HG03520 (cell line): Measurements from ENCODE around the gene RRBP1.

Experiments used
- ATAC-seq: cut with Tn5 transposase; IDR thresholded peaks from one replicate; pipeline ENCODE4 v1.9.1; 2021; ENCODE audit warnings: mild to moderate bottlenecking, moderate library complexity; ENCODE audit not compliant: unreplicated experiment

Gene RRBP1

DNA sequence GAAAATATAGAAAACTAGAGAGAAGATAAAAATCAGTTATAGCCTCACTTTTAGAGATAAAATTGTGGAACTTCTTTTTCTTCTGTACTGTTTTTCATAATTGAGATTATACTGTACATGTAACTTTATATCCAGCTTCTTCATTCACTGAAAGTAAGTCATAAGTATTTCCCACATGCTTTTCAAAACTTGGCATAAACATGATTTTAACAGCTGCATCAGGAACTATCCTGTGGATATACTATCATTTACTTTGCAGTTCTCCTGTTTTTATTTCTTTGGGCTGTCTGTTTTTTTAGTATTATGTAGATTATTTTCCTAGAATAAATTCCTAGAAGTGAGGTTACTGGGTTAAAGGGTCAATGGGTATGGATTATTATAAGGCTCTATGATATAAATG lies 97.4 kb downstream of the RRBP1 start:
- no peak for ATAC-seq

DNA sequence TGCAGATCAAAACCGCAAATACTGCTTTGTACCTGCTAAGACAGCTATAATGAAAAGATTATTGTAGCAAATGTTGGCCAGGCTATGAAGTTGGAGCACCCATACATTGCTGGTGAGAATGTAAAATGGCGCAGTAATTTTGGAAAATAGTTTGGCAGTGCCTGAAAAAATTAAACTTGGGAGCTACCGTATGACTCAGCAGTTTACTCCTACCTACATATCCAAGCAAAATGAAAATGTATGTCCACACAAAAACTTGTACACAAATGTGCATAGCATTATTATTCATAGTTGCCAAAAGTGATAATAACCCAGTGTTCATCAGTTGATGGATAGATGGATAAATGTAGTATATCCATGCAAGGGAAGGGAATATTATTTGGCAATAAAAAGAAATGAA lies 98.9 kb downstream of the RRBP1 start:
- no peak for ATAC-seq

DNA sequence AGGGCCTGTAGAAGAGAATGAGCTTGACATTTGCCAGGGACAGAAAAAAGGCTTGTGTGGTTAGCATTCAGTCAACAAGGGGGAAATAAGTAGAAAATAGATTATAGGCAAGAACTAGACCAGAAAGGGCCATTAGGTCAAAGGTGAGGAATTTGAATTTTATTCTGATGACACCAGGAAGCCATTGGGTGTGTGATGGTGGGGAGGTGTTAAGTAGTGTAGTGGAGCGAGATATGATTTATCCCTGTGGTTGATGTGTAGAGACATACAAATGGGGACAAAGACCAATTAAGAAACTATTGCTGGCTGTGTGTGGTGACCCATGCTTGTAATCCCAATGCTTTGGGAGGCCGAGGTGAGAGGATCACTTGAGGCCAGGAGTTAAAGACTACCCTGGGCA lies 101.1 kb downstream of the RRBP1 start:
- no peak for ATAC-seq

DNA sequence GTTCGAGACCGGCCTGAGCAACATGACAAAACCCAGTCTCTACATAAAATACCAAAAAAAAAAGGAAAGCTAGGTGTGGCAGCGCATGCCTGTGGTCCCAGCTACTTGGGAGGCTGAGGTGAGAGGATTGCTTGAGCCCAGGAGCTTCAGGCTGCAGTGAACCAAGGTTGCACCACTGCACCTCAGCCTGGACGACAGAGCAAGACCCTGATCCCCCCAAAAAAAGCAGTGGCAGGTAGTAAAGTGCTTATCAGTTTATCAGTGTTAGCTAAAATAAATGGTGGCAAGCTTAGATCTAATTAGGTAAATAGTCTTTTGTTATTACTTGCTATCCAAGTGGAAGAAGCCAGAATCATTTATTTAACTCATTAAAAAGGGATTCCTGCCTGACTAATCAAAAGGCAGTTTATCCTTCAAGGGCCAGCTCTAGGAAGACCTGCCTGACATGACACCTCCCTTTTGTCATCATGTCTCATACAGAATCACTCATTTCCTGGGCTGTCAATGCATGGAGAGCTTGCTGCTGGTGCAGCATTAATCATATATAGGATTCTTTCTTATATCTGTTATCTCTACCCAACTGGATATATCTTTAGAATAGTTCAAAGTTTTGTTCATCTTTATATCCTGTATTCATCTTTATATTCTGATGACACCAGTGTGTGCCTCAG lies 102.5 kb downstream of the RRBP1 start:
- no peak for ATAC-seq

DNA sequence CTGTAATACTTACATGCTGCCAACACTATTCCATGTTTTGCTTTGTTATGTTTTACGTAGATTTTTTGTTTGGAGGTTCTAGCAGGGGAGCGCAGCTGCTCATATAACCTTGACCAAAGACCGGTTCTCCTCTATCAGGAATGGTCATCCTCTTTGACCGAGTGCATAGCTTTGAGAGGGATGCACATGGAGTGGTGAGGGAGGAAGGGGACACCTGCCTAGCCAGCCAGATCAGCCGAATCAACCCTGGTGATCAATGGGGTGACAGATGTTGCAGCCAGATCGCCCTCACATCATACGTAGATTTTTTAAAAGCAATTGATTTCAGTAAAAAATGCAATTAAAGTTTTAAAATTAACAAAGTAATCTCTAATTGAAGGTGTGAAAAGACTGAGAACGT lies 105.8 kb downstream of the RRBP1 start:
- no peak for ATAC-seq

DNA sequence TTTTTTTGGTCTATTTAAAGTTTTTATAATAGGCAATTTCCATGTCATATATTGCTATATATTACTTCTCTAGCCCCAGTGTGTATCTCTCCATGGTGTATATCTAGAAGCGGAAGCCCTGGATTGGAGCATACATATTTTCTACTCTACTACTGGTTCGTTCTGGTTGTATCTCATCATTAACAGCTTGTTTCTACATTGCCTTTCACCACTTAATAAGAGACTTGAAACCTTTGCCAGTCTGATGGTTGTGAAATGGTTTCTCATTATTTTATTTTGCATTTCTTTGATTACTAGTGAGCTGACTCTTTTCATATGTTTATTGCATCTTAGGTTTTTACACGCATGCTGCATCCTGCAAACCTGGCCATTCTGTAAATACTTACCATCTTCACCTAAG lies 108.6 kb downstream of the RRBP1 start:
- ATAC-seq = no peak

DNA sequence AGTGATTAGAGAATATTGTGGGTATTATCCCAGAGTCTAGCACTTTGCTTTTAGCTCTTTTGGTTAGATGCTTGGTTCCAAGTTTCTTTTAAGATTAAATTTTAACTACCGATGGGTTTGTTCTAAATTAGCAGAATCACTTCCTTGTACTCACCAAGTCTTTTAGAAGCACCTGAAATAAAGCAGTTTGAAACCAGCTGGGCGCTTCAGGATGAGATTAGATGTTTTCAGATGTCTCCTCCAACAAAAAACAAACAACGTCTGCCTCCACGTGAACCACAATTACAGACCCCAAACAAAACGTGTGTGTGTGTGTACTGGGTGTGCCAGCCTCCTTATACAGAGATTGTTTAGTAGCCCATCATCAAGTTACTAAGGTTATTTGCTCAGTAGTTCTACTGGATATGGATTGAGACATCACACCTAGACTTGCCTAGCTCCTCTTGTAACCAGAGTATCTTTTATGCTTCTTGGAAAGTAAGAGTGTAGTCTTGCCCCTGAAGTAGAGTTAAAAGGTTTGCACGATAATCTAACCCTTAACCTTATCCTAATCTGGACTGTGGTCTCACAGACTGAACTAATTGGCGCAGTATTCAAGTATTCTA lies 109.9 kb downstream of the RRBP1 start:
- ATAC-seq = no peak

DNA sequence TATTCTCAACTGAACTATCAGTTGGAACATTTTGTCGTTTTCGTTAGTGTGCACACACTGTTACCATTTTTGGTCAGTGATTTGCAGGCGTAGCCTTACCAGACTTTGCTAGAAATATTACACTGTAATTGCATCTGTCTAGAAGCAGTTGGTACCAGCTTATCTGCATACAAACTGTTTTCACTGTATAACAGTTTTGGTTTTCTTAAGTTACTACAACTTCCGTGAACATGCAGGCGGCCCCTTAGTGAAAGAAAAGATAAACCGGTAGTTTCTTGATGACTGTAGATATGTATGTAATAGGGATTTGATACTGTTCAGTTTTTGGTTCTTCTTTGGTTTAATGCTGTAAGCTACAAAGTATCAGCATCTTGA lies 110.9 kb downstream of the RRBP1 start:
- ATAC-seq = no peak

DNA sequence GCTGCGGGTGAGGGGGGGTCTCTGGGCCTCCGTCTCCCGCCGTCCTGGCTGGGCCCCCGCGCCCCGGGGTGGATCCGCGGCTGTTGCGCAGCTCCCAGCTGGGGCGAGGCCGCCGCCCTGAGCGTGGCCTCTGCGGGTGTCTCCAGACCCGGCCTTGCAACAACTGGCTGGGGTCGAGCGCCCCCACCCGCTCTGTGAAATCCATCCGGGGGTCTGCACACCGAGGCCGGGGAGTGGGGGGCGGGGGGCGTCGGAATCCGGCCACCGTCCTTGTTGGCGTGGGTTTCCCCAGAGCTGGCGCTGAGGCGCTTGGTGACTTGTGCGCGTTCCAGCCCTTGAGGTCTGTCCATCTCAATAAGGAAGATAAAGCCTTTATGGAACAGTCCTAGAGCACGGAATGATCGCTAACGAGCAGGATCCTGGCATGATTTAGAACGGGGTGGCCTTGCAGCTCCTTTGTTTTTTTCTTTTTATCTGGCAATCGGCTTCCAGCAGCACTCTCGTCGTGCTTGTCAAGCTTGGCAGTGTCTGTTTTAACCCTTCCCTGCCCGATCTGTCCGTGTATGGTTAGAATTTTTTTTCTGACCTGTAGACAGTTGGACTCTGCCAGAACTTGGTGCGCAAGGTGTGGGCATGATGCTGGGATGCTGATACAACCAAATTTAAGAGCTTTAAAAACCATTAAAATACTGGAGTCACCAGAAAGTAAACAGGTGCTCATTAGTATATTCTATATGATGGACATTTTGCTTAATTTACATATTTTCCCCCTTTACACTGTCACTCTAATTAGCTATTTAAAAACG lies 111.5 kb downstream of the RRBP1 start:
- peak; percentile 28 for ATAC-seq

DNA sequence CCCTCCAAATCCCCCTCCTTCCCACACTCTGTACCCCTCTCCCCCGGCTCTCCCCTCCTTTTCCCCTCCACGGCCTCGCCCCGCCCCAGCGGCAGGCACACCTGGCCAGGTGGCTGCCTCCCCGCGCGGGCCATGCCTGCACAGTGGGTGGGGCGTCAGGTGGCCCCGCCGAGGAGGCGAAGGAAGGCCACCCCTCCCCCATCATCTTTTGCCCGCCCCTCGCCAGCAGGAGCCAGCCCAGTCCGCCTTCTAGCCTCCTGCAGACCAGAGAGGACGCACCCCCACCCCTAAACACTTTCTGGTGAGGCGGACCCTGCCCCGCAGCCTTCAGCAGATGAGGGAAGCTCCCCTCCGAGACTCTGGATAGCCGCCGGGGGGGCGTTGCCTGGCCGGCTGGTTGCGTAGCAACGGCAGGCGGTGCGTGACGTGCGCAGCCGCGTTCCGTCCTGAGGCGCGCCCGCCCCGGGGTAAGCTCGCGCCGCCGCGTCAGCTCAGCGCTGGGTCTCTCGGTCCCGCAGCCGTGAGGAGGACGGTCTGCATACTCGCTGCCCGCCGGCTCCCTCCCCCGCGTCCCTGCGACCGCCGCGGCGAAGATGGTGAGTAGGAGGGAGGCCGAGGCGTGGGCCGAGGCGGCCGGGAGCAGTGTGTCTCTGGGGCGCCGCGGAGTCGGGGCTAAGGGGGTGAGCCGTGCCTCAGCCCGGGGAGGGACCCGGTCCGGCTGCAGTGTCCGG lies 112.3 kb downstream of the RRBP1 start, which contains the start of gene DSTN:
TSS of gene DSTN (plus strand) at position 460 of the 731 bp plus-strand sequence. CDS start at position 594, 134 bp downstream.
- peak; percentile 95 for ATAC-seq

DNA sequence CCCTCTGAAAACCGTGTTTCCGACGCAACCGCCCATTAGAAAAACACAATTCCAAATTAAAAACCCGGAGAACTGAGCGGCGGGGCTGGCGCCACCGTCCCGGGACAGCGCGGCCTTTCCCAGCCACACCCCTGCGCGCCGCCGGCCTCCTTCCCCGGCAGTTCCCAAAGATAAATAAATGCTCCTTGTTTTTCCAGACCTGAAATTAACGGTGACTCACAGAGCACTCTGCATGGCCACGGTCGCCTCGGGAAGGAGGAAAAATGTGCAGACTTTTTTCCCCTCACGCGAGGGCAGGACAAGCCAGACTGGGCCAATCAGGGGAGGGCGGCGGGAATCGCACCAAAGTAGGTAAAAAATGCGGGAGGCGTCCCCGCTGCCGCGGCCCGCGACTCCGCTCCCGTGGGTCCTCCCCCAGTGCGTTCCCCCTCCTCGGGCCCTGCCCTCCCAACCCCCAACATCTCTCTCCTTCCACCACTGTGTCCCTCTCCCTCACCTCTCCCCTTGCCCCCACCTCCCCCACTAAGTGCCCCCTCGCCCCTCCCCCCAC lies 113.0 kb downstream of the RRBP1 start:
- ATAC-seq = no peak

DNA sequence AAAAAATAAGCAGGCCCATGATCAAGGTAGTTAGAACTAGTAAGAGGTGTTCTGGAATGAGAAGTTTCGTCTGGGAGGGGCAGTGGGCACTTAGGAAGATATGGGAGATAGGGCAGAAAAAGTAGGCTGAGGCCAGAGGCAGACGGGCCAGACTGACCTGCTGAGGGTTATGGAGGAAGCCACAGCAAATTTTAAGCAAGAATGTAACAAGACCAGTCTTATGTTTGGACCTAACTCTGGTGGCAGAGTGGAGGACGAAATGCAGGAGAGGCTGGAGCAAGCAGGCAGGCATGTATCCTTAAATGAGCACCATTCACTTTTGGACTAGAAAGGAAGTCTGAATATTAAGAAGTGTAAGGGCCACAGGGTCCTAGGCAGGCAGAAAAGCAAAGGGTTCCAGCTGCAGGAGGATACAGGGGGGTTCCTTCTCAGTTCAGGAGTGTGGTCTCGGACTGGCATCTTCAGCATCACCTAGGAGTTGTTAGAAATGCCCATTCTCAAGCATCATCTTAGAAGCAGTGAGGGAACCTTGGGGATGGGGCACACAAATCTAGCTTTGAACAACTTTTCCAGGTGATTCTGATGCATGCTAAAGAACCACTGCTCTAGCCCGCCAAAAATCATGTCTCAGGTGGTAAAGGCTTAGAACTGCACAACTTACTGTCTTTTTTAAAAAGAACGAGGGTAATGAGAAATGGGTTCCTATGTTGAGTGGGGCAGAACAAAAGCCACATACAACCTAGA lies 113.8 kb downstream of the RRBP1 start:
- ATAC-seq = no peak

DNA sequence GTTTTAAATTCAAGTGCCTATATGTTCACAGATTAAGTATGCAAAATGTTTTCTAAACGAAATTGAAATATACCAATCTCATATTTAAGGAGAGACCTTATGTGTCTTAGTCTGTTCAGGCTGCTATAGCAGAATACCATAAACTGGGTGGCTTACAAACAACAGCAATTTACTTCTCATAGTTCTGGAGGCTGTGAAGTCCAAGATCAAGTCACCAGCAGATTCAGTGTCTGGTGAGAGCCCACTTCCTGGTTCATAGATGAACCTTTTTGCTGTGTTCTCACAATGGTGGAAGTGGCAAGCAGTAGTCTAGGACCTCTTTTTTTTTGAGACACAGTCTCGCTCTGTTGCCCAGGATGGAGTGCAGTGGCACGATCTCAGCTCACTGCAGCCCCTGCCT lies 115.7 kb downstream of the RRBP1 start:
- ATAC-seq = no peak

DNA sequence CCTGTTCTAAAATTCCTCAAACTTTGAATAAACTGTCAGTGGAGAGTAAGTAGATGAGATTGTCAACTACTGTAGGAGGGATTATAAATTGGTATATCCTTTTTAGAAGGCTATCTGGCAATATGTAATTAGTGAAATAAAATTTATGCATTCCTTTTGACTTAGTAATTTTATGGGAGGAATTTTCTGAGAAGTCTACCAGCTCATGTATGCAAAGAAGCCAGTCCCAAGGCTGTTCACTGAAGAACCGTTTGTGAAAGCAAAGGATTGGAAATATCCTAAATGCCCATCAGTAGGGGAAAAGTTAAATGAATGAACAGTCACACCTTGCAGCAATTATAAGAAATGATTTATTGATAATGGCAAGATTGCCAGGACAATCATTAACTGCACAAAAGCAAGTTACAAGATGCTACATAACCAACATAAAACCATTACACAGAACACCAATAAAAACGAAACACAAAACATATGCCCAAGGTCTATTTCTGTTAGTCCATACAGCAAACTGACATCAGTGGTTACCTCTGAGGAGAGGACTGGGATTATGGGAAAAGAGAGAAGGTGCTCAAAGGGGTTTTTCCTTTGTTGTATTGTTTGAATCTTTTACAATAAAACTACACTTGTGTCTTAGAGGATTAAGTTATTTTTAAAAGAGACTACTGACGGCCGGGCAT lies 116.7 kb downstream of the RRBP1 start:
- ATAC-seq = no peak
